WTC11 (cell line): Measurements from ENCODE around the gene INPP4B. TPM values are rescaled to one million over a fixed set of nuclear protein-coding genes. Genes with fewer than 3 reads are reported as not detected.

ENCODE experiments used
- ATAC-seq: fragments of 200-7000 bp; cut with Tn5 transposase; 2 replicates; pipeline ENCODE4 v1.10.0; 2021; ENCODE audit warnings: mild to moderate bottlenecking, moderate library complexity
- CTCF ChIA-PET: fragments of 300-600 bp; sonication (Branson Sonifier 250); formaldehyde crosslinking; loops from one replicate; lab custom pipeline; 2021; ENCODE audit warnings: antibody characterized with exemption; lab: Charles Lee
- POLR2A ChIA-PET: fragments of 350-600 bp; sonication (Branson Sonifier 250); formaldehyde crosslinking; loops from one replicate; lab custom pipeline; 2021; ENCODE audit warnings: antibody characterized with exemption; lab: Charles Lee
- DNase-seq: peaks from one replicate; pipeline ENCODE4 v3.0.0; 2021; ENCODE audit warnings: low spot score
- H3K27ac Mint-ChIP-seq: 2 replicates; pipeline ENCODE4 v1.8.0; 2021; ENCODE audit warnings: mixed read lengths
- H3K27me3 Mint-ChIP-seq: 2 replicates; pipeline ENCODE4 v1.8.0; 2021; ENCODE audit warnings: low read depth, mild to moderate bottlenecking, moderate library complexity, mixed read lengths
- H3K36me3 Mint-ChIP-seq: 2 replicates; pipeline ENCODE4 v1.8.0; 2021; ENCODE audit warnings: mixed read lengths
- H3K4me1 Mint-ChIP-seq: 2 replicates; pipeline ENCODE4 v1.8.0; 2022; ENCODE audit warnings: mixed read lengths
- H3K4me3 Mint-ChIP-seq: 2 replicates; pipeline ENCODE4 v1.8.0; 2021; ENCODE audit warnings: mild to moderate bottlenecking, moderate library complexity, mixed read lengths
- H3K9me3 Mint-ChIP-seq: 2 replicates; pipeline ENCODE4 v1.8.0; 2021; ENCODE audit warnings: mixed read lengths
- ATF1 ChIP-seq: sonication (generic); formaldehyde crosslinking; IDR thresholded peaks from 2 replicates; pipeline ENCODE4 v1.8.1; 2023; ENCODE audit warnings: mild to moderate bottlenecking, moderate library complexity, missing genetic modification reagents
- ATF3 ChIP-seq: sonication (generic); formaldehyde crosslinking; conservative IDR thresholded peaks from 2 replicates; pipeline ENCODE4 v1.8.1; 2022; ENCODE audit warnings: mild to moderate bottlenecking, missing genetic modification reagents
- ATF6 ChIP-seq: sonication (generic); formaldehyde crosslinking; IDR thresholded peaks from 2 replicates; pipeline ENCODE4 v1.8.1; 2023; ENCODE audit warnings: mild to moderate bottlenecking, missing genetic modification reagents
- CBFB ChIP-seq: sonication (generic); formaldehyde crosslinking; IDR thresholded peaks from 2 replicates; pipeline ENCODE4 v1.8.1; 2022; ENCODE audit warnings: mild to moderate bottlenecking, low read depth, missing genetic modification reagents
- E2F5 ChIP-seq: sonication (generic); formaldehyde crosslinking; IDR thresholded peaks from 2 replicates; pipeline ENCODE4 v1.8.1; 2022; ENCODE audit warnings: mild to moderate bottlenecking, moderate library complexity, missing genetic modification reagents
- NR1H2 ChIP-seq: sonication (generic); formaldehyde crosslinking; IDR thresholded peaks from 2 replicates; pipeline ENCODE4 v1.9.0; 2021; ENCODE audit warnings: mild to moderate bottlenecking, moderate library complexity, missing genetic modification reagents
- NR2C2 ChIP-seq: sonication (generic); formaldehyde crosslinking; IDR thresholded peaks from 2 replicates; pipeline ENCODE4 v1.8.0; 2022; ENCODE audit warnings: mild to moderate bottlenecking, missing genetic modification reagents
- PREB ChIP-seq: sonication (generic); formaldehyde crosslinking; IDR thresholded peaks from 2 replicates; pipeline ENCODE4 v1.8.1; 2022; ENCODE audit warnings: mild to moderate bottlenecking, missing genetic modification reagents, moderate library complexity, borderline replicate concordance
- RORB ChIP-seq: fragments of 250-450 bp; sonication (Bioruptor Pico); IDR thresholded peaks from 2 replicates; pipeline ENCODE4 v1.9.0; 2021; ENCODE audit warnings: mild to moderate bottlenecking
- SOX15 ChIP-seq: fragments of 250-450 bp; sonication (Bioruptor Pico); IDR thresholded peaks from 2 replicates; pipeline ENCODE4 v1.9.0; 2021; ENCODE audit warnings: mild to moderate bottlenecking
- SP1 ChIP-seq: sonication (generic); formaldehyde crosslinking; conservative IDR thresholded peaks from 2 replicates; pipeline ENCODE4 v1.8.1; 2022; ENCODE audit warnings: missing genetic modification reagents
- TCF7 ChIP-seq: sonication (generic); formaldehyde crosslinking; IDR thresholded peaks from 2 replicates; pipeline ENCODE4 v1.8.0; 2022; ENCODE audit warnings: mild to moderate bottlenecking, low read depth, missing genetic modification reagents, moderate library complexity
- TEAD1 ChIP-seq: sonication (generic); formaldehyde crosslinking; IDR thresholded peaks from 2 replicates; pipeline ENCODE4 v1.8.0; 2022; ENCODE audit warnings: mild to moderate bottlenecking, missing genetic modification reagents
- TEAD4 ChIP-seq: sonication (generic); formaldehyde crosslinking; IDR thresholded peaks from 2 replicates; pipeline ENCODE4 v1.8.0; 2022; ENCODE audit warnings: mild to moderate bottlenecking, missing genetic modification reagents
- USF1 ChIP-seq: sonication (generic); formaldehyde crosslinking; IDR thresholded peaks from 2 replicates; pipeline ENCODE4 v1.8.0; 2022; ENCODE audit warnings: mild to moderate bottlenecking, missing genetic modification reagents
- ZNF138 ChIP-seq: sonication (generic); formaldehyde crosslinking; conservative IDR thresholded peaks from 2 replicates; pipeline ENCODE4 v1.8.1; 2022; ENCODE audit warnings: mild to moderate bottlenecking, moderate library complexity, missing genetic modification reagents
- ZNF219 ChIP-seq: sonication (generic); formaldehyde crosslinking; IDR thresholded peaks from 2 replicates; pipeline ENCODE4 v1.8.0; 2023; ENCODE audit warnings: missing genetic modification reagents, mild to moderate bottlenecking, borderline replicate concordance
- ZNF317 ChIP-seq: sonication (generic); formaldehyde crosslinking; IDR thresholded peaks from 2 replicates; pipeline ENCODE4 v1.8.1; 2023; ENCODE audit warnings: low read depth, mild to moderate bottlenecking, moderate library complexity, missing genetic modification reagents, borderline replicate concordance
- ZNF416 ChIP-seq: fragments of 250-450 bp; sonication (Bioruptor Pico); IDR thresholded peaks from 2 replicates; pipeline ENCODE4 v1.9.0; 2021; ENCODE audit warnings: mild to moderate bottlenecking, inconsistent platforms
- ZNF512 ChIP-seq: sonication (generic); formaldehyde crosslinking; IDR thresholded peaks from 2 replicates; pipeline ENCODE4 v1.8.1; 2022; ENCODE audit warnings: missing genetic modification reagents, borderline replicate concordance
- ZNF532 ChIP-seq: fragments of 250-450 bp; sonication (Bioruptor Pico); IDR thresholded peaks from 2 replicates; pipeline ENCODE4 v1.9.0; 2021; ENCODE audit warnings: mild to moderate bottlenecking, borderline replicate concordance
- ZSCAN18 ChIP-seq: fragments of 250-450 bp; sonication (Bioruptor Pico); IDR thresholded peaks from 2 replicates; pipeline ENCODE4 v2.1.2; 2022; ENCODE audit warnings: mild to moderate bottlenecking, moderate library complexity
- total RNA-seq: library from RNA; stranded (reverse); gene quantifications from 3 replicates; pipeline ENCODE4 v1.2.3, GENCODE V29; 2021

INPP4B gene
- total RNA-seq, 1 experiment from 2014 or later, result 0.92 TPM

- no peaks in the 10 kb centered on the region for H3K4me1 Mint-ChIP-seq
- no peak for ATAC-seq
- ChIA-PET CTCF (no interaction called here), POLR2A (no interaction called here)
- H3K27me3 Mint-ChIP-seq, result no peaks in the 10 kb centered on the region
- no peak for DNase-seq
- peaks cover 7% of the 10 kb centered on the region for H3K9me3 Mint-ChIP-seq
- no peak overlapping the region for H3K4me3 Mint-ChIP-seq
- TF ChIP-seq ZSCAN18 (CRISPR knock-in tag) (no peak), ATF6 (CRISPR knock-in tag) (no peak), SOX15 (no peak), NR2C2 (CRISPR knock-in tag) (no peak), RORB (CRISPR knock-in tag) (no peak), ZNF219 (no peak), TEAD1 (CRISPR knock-in tag) (no peak), USF1 (CRISPR knock-in tag) (no peak), SP1 (CRISPR knock-in tag) (no peak), PREB (CRISPR knock-in tag) (no peak), ATF1 (CRISPR knock-in tag) (no peak)
- no peaks in the 10 kb centered on the region for H3K36me3 Mint-ChIP-seq
- no peak overlapping the region for H3K27ac Mint-ChIP-seq
Measured at GRCh38 chr4:142631836-142632235, 214.3 kb downstream of the INPP4B start.

GRCh38 chr4:142615324-142615665 is 230.8 kb downstream of the INPP4B start:
- no peak for ATAC-seq
- ChIA-PET CTCF (no interaction called here), POLR2A (no interaction called here)
- H3K4me1 Mint-ChIP-seq, result peaks cover 4% of the 10 kb centered on the region; the same call in 1 of the 2 replicates
- no peak for DNase-seq
- H3K36me3 Mint-ChIP-seq, result no peaks in the 10 kb centered on the region
- H3K9me3 Mint-ChIP-seq, result peaks cover 11% of the 10 kb centered on the region
- no peak overlapping the region for H3K27ac Mint-ChIP-seq
- H3K27me3 Mint-ChIP-seq, result no peaks in the 10 kb centered on the region
- no peak overlapping the region for H3K4me3 Mint-ChIP-seq
- TF ChIP-seq E2F5 (CRISPR knock-in tag) (no peak), TEAD1 (CRISPR knock-in tag) (no peak), ZNF416 (CRISPR knock-in tag) (no peak), NR1H2 (CRISPR knock-in tag) (no peak), TEAD4 (CRISPR knock-in tag) (no peak), ATF3 (CRISPR knock-in tag) (no peak), TCF7 (CRISPR knock-in tag) (no peak), ZNF317 (CRISPR knock-in tag) (no peak), ATF6 (CRISPR knock-in tag) (no peak), ZNF138 (CRISPR knock-in tag) (no peak), ZNF512 (CRISPR knock-in tag) (no peak), CBFB (no peak), ZNF532 (CRISPR knock-in tag) (no peak)
